ENCODE results near the gene FGF18.
"Not testable (repeated sequence)": the region's sequence is repeated elsewhere in the genome, so short reads cannot be mapped to it uniquely, and the experiment has no call there.

The FGF18 gene

DNA sequence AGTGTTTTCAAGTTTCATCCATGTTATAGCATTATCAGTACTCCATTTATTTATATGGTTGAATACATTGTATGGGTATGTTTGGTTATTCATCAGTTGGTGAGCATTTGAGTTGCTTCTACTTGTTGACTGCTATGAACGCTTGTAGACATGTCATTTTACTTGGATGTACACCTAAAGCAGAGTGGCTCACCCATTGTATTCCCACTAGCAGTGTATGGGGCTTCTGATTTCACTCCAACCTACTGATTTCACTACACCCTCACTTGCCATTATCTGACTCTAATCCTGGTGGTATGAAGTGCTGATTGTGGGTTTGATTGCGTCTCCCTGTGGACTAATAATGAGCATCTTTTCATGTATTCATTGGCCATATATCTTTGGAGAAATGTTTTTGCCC lies 22.3 kb upstream of the FGF18 start:
- H3K4me3 ChIP-seq (ENCODE audit: low read length) = no peak overlapping the region
- DNase-seq (ENCODE audit: low read depth, low spot score) = no peak

DNA sequence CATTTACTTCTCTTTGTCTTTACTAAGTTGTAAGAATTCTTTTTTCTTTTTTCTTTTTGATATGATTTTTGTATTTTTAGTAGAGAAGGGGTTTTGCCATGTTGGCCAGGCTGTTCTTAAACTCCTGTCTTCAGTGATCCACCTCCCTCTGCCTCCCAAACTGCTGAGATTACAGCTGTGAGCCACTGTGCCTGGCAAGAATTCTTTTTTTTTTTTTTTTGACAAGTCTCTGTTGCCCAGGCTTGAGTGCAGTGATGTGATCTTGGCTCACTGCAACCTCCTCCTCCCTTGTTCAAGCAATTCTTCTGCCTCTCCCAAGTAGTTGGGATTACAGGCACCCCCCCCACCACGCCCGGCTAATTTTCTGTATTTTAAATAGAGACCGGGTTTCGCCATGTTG lies 21.8 kb upstream of the FGF18 start:
- DNase-seq (ENCODE audit: low read depth, low spot score) = no peak
- H3K4me3 ChIP-seq (ENCODE audit: low read length) = no peak overlapping the region

DNA sequence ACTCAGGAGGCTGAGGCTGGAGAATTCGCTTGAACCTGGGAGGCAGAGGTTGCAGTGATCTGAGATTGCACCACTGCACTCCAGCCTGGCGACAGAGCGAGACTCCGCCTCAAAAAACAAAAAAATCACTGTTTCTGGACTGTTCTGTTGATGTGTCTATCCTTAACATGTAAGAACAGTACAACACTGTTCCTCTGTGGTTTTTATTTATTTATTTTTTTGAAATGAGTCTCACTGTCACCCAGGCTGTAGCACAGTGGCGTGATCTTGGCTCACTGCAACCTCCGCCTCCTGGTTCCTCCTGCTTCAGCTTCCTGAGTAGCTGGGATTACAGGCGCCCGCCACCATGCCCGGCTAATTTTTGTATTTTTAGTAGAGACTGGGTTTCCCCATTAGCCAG lies 20.8 kb upstream of the FGF18 start:
- DNase-seq (ENCODE audit: low read depth, low spot score); H3K4me3 ChIP-seq (ENCODE audit: low read length): not testable (repeated sequence)

DNA sequence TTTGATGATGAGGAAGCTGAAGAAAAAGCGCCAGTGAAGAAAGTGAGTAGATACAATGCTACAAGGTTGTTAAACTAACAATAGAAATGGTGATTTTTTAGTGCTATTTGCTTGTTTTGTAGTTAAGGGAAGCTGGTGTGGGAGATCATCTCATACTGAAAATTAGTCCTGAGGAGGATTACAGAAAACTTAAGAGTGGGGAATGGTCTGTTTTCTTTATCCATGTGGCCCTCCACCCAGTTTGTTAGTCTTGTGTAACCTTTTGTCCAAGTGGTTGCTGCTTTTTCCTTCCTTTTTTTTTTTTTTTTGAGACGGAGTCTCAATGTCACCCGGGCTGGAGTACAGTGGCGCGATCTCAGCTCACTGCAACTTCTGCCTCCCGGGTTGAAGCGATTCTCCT lies 19.3 kb upstream of the FGF18 start:
- DNase-seq (ENCODE audit: low read depth, low spot score) = no peak
- no peak overlapping the region for H3K4me3 ChIP-seq (ENCODE audit: low read length)

DNA sequence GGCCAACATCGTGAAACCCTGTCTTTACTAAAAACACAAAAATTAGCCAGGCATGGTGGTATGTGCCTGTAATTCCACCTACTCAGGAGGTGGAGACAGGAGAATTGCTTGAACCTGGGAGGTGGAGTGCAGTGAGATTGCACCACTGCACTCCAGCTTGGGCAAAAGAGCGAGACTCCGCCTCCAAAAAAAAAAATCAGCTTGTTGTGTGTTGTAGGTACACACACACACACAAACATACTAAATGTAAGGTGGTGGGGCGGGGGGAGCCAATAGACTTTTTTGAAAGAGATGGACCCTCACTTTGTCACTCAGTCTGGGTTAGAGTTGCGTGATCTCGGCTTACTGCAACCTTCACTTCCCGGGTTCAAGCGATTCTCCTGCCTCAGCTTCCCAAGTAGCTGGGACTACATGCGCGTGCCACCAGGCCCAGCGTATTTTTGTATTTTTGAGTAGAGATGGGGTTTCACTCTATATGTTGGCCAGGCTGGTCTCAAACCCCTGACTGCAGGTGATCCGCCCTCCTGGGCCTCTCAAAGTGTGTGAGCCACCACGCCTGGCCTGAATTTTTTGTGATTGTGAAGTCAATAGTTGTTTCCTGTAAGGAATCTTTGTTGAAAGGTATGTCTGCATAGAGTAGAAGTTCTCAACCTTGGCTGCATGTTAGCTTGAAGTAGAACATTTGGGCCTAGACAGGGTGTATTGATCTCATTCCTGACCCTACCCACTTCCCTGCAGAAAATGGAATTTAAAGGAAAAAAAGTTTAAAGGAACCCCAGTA lies 18.1 kb upstream of the FGF18 start:
- no peak overlapping the region for H3K4me3 ChIP-seq (ENCODE audit: low read length)
- no peak for DNase-seq (ENCODE audit: low read depth, low spot score)

DNA sequence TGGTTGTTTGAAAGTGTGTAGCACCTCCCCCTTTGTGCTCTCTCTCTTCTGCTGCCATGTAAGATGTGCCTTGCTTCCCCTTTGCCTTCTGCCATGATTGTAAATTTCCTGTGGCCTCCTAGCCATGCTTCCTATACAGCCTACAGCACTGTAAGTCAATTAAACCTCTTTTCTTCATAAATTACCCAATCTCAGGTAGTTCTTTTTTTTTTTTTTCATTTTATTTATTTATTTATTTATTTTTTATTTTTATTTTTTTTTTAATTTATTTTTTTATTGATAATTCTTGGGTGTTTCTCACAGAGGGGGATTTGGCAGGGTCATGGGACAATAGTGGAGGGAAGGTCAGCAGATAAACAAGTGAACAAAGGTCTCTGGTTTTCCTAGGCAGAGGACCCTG lies 16.7 kb upstream of the FGF18 start:
- H3K4me3 ChIP-seq (ENCODE audit: low read length); DNase-seq (ENCODE audit: low read depth, low spot score): not testable (repeated sequence)

DNA sequence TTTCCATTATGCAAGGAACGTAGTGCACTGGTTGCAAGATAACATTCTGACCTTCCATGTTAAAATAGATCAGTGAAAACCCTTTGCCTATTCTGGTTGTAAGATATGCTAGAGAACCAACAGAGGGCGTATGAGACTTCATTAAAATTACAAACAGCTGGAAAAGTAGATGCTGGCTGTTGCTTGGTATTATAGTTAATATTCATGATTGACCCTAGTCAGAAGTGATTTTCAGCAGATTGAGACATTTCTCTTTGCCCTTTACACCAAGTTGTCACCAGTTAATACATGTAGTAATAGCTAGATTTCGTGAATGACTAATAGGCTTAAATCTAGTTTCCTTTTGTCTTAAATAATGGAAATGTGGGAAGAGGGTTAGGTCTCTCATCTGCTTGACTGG lies 13.8 kb upstream of the FGF18 start:
- no peak overlapping the region for H3K4me3 ChIP-seq (ENCODE audit: low read length)
- DNase-seq (ENCODE audit: low read depth, low spot score) = no peak

DNA sequence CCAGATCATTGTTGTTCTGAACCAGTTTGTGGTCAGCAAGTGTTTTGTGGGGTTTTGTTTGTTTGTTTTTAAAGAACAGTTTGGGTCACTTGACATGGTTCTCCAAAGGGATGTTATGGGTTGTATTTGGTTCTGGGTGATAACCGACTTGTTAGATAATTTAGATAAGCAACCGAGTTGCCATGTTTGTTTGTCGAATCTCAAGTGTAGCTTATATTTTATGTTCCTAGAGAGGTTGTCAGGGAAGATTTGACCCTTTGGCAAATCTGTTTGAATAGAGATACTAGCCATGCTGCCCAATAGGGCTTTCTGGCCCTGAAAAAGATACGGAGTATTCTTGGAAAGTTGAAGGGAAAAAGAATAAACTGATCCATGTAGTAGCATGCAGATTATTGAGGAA lies 12.2 kb upstream of the FGF18 start:
- DNase-seq (ENCODE audit: low read depth, low spot score) = no peak
- no peak overlapping the region for H3K4me3 ChIP-seq (ENCODE audit: low read length)

DNA sequence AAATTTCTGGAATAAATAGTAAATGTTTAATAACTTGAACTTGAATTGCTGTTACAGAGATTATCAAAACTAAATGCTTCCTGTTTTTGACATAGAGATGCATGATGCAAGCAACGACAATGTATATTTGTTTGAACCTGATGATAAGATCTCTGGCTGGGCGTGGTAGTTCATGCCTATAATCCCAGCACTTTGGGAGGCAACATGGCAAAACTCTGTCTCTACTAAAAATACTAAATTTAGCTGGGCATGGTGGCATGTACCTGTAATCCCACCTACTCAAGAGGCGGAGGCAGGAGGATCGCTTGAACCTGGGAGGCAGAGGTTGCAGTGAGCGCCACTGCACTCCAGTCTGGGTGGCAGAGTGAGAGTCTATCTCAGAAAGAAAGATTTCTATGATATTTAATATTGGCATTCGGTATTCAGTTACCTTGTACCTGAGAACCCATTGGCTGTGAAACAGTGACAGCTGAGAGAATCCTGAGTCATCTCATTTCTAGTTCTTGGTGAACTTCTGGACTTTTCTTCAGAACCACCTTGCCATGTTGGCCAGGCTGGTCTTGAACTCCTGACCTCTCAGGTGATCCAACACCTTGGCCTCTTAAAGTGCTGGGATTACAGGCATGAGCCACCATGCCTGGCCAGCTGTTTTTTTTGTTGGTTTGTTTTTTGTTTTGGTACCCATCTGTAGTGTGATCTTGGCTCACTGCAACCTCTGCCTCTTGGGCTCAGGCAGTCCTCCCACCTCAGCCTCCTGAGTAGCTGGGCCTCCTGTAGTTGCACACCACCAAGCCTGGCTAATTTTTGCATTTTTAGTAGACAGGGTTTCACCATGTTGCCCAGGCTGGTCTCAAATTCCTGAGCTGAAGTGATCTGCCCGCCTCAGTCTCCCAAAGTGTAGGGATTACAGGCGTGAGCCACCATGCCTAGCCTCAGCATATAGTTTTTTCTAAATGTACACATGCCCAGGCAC lies 10.0 kb upstream of the FGF18 start:
- no peak overlapping the region for H3K4me3 ChIP-seq (ENCODE audit: low read length)
- no peak for DNase-seq (ENCODE audit: low read depth, low spot score)

DNA sequence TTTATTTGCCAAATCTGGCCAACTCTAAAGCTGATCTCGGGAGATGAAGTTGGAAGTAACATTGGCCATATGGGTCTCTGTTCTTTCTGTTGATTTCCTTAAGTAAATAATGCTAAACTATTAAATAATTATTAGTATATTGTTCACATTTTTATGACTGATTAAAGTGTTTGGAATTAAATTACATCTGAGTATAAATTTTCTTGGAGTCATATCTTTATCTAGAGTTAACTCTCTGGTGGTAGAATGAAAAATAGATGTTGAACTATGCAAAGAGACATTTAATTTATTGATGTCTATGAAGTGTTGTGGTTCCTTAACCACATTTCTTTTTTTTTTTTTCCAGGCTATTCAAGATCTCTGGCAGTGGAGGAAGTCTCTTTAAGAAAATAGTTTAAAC lies 9.3 kb upstream of the FGF18 start:
- DNase-seq (ENCODE audit: low read depth, low spot score) = no peak
- no peak overlapping the region for H3K4me3 ChIP-seq (ENCODE audit: low read length)

DNA sequence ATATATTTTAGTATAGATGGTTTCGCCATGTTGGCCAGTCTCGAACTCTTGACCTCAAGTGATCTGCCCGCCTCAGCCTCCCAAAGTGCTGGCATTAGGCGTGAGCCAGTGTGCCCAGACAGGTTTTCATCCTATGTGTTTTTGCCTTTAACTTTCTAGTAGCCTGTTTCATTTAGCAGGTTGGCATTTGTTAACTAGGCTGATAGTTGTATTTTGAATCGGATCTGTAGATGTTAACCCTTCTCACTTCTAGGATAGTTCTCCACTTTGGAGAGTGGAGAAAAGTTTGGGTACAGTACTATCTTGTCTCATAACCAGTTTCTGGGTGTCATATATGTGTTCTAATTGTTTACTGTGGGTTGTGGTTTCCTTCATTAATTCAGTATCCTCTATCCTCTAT lies 7.3 kb upstream of the FGF18 start:
- no peak overlapping the region for H3K4me3 ChIP-seq (ENCODE audit: low read length)
- no peak for DNase-seq (ENCODE audit: low read depth, low spot score)

DNA sequence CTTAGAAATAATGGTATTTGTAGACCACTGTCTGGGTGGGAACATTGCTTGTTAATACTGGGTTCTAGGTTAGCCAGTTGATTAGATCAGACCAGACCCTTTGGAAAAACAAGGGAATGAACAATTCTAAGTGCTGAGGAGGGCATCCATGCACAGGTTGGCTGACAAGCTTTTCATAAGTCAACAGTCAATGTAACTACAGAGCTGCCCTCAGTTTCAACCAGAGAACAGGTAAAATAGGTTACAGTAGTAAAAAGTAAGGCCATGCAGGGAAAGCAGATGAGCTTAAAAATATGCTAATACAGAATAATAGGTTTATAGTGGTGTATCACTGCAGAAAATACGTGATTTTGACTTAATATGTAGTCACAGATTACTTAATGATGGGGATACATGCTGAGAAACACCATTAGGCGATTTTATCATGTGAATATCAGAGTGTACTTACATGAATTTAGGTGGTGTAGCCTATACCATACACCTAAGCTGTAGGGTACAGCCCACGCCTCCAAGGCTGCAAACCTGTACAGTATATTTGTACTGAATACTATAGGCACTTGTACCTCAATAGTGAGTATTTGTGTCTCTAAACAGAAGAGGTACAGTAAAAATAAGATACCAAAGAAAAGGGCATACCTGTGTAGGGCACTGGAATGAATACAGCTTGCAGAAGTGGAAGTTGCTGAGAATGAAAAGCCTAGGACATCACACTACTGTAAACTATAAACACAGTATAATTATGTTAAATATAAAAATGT lies 6.1 kb upstream of the FGF18 start:
- no peak overlapping the region for H3K4me3 ChIP-seq (ENCODE audit: low read length)
- no peak for DNase-seq (ENCODE audit: low read depth, low spot score)

DNA sequence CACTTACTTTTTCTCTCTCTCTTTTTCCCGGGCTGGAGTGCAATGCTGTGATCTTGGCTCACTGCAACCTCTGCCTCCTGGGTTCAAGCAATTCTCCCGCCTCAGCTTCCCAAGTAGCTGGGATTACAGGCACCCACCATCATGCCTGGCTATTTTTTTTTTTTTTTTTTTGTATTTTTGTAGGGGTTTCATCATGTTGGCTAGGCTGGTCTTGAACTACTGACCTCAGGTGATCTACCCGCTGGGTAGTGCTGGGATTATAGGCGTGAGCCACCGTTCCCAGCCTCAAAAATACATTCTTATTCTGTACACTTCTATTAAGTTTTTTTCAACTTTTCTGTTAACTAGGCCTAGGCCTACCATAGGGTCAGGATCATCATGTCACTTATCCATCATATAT lies 5.5 kb upstream of the FGF18 start:
- not testable (repeated sequence) for DNase-seq (ENCODE audit: low read depth, low spot score); H3K4me3 ChIP-seq (ENCODE audit: low read length)

DNA sequence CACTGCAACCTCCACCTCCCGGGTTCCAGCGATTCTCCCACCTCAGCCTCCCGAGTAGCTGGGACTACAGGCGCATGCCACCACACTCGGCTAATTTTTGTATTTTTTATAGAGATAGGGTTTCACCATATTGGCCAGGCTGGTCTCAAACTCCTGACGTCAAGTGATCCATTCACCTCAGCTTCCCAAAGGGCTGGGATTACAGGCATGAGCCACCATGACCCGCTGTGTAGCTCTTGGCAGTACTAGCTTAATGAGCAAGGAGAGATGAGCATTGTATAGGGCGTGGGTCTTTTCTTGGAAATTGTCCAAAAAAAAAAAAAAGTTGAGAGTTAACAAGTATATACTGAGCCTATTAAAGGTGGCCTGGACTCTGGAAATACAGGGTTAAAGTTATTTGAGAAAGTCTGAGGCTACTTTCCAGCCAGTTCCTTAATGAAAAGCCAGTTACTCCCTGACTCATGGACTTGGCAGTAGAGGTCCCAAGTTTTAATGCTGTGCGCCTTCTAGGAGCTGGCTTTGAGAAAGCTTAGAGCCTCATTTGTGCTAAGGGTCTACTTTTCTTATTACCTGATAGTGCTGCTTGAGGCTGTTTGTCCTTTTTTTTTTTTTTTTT lies 4.2 kb upstream of the FGF18 start:
- H3K4me3 ChIP-seq (ENCODE audit: low read length) = no peak overlapping the region
- DNase-seq (ENCODE audit: low read depth, low spot score) = no peak

DNA sequence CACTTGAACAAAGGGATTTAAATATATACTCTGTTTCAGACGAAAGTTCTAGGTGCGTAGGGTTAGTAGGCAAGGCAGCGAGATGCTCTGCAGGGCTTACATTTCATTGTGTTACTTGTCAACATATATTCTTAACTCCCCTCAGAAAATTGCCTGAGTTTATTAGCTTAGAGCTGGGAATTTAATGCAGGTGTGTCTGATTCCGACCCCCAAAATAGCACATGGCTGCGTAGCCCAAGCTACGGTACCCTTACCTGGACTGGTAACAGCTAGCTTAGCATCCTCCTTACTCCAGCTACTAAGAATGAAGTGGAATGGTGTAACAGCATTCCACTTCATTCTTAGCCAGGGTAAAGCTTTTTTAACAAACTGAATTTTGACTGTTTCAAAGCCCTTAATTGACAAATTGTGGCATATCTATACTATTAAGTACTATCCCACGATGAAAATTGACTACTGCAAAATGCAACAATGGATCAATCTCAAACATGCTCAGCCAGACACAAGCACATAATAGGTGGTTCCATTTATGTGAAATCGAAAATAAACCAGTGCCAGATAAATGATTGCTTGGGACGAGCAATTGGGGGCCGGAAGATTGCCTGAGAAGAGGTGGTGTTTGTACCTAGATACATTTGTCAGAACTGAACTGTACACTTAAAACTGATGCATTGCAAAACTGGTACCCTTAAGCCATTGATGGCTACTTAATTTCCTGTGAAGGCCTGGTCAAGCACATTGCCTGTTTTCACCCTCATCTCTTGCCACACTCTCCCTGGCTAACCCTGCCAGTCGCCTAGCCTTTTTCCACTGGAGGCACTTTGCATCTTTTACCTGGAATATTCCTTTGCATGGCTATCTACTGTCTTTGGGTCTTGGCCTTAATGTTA lies 3.0 kb upstream of the FGF18 start:
- DNase-seq (ENCODE audit: low read depth, low spot score) = no peak
- no peak overlapping the region for H3K4me3 ChIP-seq (ENCODE audit: low read length)

DNA sequence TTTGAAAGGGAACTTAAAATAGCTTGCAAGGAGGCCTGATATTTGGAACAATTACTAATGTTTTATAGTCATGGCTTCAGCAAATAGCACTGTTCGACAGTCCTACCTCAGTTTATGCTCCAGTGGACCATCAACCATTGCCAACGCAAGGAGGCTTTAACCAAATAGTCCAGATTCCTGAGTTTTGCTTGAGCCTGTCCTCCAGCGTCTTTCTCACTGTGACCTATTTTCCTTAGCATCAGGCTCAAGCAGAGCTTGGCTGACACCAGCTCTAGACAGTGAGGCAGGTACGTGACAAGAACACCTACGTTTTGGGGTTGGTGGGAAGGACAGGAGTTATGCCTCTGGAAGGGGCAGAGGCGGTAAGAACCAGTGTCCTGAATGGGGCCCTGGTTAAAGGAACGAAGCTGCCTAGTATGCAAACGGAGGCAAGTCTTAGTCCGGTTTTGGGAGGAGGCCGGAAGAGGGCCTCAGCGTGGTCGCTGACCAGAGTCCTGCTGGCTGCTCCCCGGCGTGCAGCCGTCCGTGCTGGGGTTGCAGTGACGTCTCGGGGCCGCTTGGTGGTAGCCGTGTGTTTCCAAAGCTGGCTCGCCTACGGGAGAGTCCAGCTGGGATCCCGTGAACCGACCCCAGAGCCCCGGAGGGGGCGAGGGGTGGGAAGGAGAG lies 998 bp upstream of the FGF18 start:
- no peak for DNase-seq (ENCODE audit: low read depth, low spot score)
- peak overlapping the region; percentile 44 for H3K4me3 ChIP-seq (ENCODE audit: low read length)

DNA sequence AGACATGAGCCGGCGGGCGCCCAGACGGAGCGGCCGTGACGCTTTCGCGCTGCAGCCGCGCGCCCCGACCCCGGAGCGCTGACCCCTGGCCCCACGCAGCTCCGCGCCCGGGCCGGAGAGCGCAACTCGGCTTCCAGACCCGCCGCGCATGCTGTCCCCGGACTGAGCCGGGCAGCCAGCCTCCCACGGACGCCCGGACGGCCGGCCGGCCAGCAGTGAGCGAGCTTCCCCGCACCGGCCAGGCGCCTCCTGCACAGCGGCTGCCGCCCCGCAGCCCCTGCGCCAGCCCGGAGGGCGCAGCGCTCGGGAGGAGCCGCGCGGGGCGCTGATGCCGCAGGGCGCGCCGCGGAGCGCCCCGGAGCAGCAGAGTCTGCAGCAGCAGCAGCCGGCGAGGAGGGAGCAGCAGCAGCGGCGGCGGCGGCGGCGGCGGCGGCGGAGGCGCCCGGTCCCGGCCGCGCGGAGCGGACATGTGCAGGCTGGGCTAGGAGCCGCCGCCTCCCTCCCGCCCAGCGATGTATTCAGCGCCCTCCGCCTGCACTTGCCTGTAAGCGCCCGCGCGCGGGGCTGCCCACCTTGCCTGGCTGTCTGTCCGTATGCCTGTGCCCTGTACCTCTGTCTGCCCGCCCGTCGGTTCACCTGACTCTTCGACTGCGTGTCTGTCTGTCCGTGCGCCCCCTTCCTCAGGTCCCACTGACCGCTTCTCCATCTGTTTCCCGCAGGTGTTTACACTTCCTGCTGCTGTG lies 412 bp downstream of the FGF18 start:
- DNase-seq (ENCODE audit: low read depth, low spot score) = no peak
- peak overlapping the region; percentile 44; the same call in 1 of the 2 replicates for H3K4me3 ChIP-seq (ENCODE audit: low read length)
